ENCODE data around the gene ING2.
A peak's percentile ranks its signal among the peaks of the same experiment; 100 is the strongest.

ING2 gene

GRCh38 chr4:183499389-183499788 is 5.5 kb upstream of the ING2 start:
- no peak for DNase-seq (ENCODE audit: low read depth in 2 of 2)

DNA sequence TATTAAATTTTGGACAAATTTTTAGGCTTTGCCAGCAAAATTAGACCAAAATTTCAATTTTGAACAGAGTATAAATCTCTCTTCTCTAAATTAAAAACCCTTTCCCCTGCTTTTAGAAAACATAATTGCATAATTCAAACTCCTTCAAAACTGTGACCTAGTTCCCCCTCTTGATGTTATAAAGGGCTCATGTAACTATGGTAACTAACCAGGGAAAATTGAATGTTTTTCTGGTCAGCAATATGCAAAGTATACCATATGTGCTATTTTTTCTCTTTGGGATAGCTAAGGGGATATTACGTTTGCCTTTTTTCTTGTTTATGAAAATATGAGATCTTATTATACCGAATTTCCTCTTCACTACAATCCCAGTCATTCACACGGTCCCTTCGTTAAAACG is 5.1 kb upstream of the ING2 start:
- DNase-seq (ENCODE audit: low read depth in 2 of 2): no peak

DNA sequence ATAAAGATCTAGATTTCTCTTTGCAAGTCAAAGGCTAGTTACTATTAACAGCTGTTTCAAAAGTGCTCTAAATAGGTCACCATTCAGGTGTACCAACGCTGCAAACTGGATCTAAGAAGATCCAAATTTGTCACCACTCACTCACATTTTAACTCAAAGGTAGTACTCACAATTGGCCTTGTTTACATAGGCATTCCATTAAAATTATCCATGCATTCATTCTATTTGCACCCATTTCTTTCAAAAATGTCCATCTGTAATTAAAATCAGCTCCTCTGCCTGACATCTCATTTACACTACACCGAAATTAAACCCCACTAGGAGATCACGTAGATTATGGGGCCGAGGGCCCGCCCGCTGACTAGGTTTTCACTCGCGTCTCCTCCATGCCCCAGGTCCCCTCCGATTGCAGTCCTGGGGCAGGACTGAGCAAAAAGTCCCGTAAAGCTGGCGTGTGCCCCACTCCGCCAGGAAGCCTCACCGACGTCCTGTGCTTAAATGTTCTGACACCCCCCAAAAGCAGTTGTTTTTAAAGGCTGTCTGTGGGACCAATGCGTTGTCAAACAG is 1.3 kb upstream of the ING2 start:
- peak in 1 of 2 donors; percentile 1 for DNase-seq (ENCODE audit: low read depth in 2 of 2)

GRCh38 chr4:183504064-183504929 is 561 bp upstream of the ING2 start:
- DNase-seq (ENCODE audit: low read depth in 2 of 2): peak; percentile 98

DNA sequence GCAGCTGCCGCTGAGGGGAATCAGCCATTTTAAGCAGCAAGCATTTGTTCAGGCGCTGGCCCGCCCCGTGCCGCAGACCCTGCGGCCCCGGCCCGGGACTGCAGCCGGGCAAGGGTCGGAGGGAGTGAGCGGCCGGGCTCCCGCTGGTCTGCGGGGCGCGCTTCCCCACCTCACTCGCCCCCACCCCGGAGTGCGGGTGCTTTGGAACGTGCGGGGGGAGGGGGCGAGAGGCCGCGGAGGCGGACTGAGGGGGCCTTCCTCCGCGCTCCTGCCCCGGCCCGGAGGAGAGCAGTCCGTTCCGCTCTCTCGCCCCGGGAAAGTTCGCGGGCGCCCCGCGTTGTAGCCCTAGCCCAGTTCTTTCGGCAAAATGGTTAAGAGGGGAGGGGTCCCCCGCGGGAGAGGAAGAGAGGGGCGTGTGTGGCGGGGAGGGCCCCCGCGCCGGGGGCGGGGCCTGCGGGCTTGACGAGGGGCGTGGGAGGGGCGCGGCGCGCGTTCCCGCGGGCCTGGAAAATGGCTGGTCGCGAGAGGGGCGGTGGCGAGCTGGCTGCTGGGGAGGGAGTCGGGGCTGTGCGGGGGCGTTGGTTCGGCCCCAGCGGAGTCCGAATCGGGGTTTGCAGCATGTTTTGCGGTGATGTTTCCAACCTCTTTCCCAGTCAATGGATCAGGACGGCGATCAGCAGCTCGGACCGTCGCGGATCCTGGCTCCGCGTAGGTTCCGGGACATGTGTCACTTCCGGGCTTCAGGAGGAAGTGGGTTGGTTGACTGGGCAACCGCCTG is 942 bp downstream of the ING2 start:
- DNase-seq (ENCODE audit: low read depth in 2 of 2): peak; percentile 71 to 80

DNA sequence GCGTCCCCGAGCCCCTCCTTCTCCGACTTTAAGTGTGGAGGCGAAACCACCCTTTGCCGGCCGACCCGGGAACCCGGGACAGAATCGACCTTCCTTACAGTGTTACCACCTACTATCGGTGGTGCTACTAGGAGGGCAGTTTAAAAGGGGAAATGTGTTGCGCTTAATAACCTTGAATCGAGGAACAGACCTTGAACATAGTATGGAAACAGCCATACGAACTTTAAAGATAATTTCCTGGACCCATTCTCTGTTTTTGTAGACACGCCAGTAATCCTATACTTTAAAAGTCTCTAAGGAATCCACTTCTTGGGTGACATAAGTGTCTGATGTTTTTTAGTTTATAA is 1.5 kb downstream of the ING2 start:
- DNase-seq (ENCODE audit: low read depth in 2 of 2): no peak

DNA sequence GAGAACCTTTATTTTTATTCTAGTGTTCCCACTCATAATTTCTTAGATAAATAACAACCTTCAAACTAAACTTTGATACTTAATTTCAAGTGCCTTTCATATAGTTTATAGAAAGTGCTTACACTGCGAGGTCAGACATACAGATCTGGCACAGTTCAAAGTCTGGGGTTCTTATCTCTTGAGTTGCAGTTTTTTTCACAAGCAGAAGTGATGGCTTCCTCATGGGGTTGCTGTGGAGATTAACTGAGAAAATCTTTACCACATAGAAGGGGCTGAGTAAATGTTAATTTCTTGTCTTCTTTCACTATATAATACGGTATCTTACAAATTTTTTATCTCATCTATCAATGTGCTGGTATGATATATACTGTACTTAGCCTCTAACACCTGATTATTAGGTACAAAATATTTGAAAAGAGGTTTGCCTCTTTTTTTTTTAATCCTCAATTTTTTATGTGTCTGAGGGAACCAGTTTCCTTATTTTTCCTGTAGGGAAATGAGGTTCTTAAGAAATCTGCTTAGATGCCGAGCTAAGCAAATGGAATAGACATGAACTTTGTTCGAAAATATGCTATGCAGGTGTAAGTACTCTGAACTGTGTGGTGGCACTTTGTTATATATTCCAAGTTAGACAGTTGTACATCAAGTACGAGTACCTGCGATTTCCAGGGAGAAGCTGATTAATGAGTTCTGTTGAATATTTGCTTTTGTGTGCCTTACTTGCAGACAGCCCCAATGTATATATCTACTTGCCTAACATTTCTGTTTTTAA is 3.3 kb downstream of the ING2 start:
- DNase-seq (ENCODE audit: low read depth in 2 of 2): no peak

DNA sequence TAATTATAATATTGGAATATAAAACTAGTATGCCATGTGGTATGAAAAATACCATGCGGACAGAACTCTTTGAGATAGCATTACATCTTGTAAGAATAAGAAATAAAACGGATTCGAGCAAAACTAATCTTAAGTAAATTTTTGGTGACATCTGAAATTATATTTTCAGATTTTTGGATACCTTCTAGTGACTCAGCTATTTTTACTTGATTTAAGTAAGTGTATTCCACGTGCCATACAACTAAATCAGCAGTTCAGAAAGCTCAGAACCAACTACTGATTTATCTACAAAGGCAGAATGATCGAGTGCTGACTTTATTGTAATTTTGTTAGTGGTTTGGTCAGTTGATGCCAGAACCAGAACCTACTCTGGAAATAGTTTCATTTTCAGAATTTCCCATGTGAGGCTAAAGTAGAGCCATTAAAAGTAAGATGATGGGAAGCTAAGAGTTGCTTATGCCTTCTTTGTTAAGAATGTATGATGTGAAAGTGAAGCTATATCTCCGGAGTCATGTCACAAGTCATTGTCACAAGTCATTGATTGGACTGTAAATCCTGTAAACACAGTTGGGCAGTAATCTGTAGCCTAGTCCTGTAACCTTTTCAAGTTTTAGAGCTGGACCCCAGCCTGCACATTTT is 4.0 kb downstream of the ING2 start:
- DNase-seq (ENCODE audit: low read depth in 2 of 2): no peak

GRCh38 chr4:183515411-183515810 is 10.6 kb downstream of the ING2 start:
- DNase-seq (ENCODE audit: low read depth in 2 of 2): no peak

DNA sequence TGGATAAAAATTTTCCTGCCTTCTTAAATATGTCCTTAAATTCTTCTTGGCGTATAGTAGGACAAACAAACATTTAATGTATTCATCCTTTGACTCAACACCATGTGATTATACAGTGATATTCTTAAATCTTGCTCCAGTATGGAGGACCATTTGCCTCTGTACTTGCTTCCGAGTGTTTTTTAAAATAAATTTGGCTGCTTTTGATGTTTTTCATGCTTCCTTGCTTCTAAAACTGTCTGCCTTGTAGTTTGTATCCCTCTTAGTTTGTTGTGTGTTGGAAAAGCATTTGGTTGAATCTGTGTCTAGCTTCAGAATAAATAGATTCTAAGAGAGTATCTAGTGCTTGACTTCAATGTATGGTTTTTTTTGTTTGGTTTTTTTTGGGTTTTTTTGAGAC is 12.3 kb downstream of the ING2 start:
- DNase-seq (ENCODE audit: low read depth in 2 of 2): no peak

DNA sequence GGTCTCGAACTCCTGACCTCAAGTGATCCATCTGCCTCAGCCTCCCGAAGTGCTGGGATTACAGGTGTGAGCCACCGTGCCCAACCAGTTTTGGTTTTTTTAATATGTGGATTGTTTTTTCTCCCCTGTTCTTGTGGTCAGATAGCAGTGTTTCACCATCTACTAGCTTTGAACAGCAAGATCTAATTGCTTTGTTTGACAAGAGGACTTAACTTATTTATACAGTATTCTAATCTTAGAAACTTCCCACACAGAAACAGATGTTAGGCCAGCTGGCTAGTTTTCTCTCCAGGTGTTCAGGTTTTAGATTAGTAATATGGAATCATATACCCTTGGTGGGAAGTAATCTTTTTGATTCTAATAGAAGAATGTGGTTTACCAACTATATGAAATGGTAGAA is 12.9 kb downstream of the ING2 start:
- DNase-seq (ENCODE audit: low read depth in 2 of 2): no peak

- DNase-seq (ENCODE audit: low read depth in 2 of 2): no peak
These were observed 18.0 kb downstream of the ING2 start for GRCh38 chr4:183522821-183523220.

DNA sequence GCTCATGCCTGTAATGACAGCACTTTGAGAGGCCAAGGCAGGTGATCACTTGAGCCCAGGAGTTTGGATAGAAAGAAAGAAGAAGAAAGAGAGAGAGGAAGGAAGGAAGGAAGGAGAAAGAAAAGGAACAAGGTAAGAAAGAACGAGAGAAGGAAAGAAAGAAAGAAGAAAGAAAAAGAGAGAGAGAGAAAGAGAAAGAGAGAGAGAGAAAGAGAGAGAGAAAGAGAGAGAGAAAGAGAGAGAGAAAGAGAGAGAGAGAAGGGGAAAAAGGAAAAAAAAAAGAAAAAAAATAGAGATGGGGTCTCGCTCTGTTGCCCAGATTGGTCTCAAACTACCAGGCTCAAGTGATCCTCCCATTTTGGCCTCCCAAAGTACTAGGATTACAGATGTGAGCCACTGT is 22.5 kb downstream of the ING2 start:
- DNase-seq (ENCODE audit: low read depth in 2 of 2): no peak

DNA sequence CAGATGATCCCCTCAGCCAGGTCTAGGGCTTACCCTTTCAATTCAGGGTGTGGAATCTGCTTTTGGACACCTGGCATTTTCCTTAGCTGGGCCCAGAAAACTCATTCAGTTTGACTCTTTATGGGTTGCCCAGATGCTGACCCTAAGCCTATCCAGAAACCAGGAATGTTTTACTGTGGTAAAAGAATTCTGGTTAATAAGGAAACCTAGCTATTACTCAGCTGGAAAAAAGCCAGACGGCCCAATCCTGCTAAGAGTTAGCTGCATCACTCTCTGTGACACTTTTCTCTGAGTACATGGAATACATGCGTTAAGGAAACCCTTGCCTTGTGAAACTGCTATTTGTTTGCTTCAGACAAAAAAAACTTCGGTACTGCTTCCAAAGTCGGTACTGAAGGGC is 28.0 kb downstream of the ING2 start:
- DNase-seq (ENCODE audit: low read depth in 2 of 2): no peak

DNA sequence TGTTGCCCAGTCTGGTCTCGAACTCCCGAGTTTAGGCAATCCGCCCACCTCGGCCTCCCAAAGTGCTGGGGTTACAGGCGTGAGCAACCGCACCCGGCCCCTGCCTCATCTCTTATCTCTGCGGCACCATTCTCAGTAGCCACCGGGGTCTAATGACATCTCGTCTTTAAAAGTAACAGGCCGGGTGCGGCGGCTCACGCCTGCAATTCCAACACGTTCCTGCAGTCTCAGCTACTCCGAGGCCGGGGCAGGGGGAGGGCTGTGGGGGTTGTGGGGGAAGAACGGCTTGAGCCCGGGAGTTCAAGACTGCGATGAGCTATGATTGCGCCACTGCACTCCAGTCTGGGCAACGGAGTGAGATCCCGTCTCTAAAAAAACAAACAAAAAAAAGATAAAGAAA is 28.8 kb downstream of the ING2 start:
- no peak for DNase-seq (ENCODE audit: low read depth in 2 of 2)

DNA sequence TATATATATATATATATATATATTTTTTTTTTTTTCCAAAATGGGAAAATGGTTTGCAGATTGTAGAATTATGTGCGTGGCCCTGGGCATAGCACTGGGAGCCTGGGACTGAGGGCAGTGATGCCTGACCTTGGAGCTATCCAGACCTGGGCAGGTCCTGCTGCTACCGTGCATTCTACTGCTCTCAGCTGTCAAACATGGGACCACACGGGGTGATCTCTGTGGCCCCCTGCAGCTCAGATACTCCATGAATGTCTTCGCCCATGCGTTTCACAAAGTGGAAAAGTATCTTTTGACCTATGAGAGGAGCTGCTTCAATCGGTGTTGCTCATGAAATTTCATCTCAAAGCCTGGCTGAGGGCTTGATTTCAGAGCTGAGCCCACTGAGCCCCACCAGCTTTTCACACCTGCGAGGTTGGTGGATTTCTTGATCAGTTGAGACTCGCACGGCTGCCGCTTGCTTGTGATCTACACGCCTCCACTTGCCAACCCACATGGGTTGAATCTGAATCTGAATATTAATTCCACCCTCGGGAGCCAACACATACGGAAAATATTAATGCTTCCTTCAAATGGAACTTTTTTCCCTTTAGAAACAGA is 35.7 kb downstream of the ING2 start:
- no peak for DNase-seq (ENCODE audit: low read depth in 2 of 2)

- DNase-seq (ENCODE audit: low read depth in 2 of 2): no peak
These were observed 36.3 kb downstream of the ING2 start for GRCh38 chr4:183541010-183541751.

- no peak for DNase-seq (ENCODE audit: low read depth in 2 of 2)
These were observed 36.8 kb downstream of the ING2 start for GRCh38 chr4:183541752-183542040.

- DNase-seq (ENCODE audit: low read depth in 2 of 2): no peak
These were observed 38.6 kb downstream of the ING2 start for GRCh38 chr4:183543435-183543834.

DNA sequence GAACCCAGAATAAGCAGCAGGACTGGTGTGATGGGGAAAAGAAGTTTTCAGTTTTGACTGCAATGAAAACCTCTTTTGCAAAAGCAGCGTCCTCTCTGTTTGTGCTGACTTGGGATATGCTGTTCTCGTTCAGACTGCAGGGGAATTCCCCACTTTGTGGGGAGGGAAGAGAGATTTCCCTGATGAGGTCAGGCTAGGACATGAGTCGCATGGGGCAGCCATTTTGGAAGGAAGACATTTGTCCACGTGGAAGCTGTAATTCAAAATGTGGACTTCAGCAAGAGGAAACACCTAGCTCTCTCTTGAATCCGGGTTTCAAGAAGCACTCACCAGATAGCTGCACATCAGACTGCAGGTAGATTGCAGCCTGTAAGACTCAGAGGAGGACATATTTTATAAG is 39.3 kb downstream of the ING2 start:
- DNase-seq (ENCODE audit: low read depth in 2 of 2): no peak

- no peak for DNase-seq (ENCODE audit: low read depth in 2 of 2)
These were observed 41.5 kb downstream of the ING2 start for GRCh38 chr4:183546376-183546775.

Data from activated CD8-positive, alpha-beta memory T cell treated with anti-CD3 and anti-CD28 coated beads for 4 hours (primary cell).